Endothelial cell of umbilical vein (primary cell): ENCODE measurements around the gene PTGFRN. TPM values are rescaled to one million over a fixed set of nuclear protein-coding genes. Genes with fewer than 3 reads are reported as not detected.

ENCODE experiments used
- BruUV-seq: library from RNA; stranded (reverse); fragments of 400-500 nt; replicated peaks from 2 replicates; lab custom pipeline; 2021; lab: Mats Ljungman, UMichigan
- CTCF ChIA-PET: fragments of 300-600, 350-600 bp; sonication (Branson Sonifier 250); formaldehyde crosslinking; loops from one replicate; lab custom pipeline; 2021; ENCODE audit warnings: antibody characterized with exemption, inconsistent platforms; lab: Charles Lee
- POLR2A ChIA-PET: fragments of 300-600, 350-600 bp; sonication (Branson Sonifier 250); formaldehyde crosslinking; loops from one replicate; lab custom pipeline; 2021; ENCODE audit warnings: antibody characterized with exemption, inconsistent platforms; lab: Charles Lee
- DNase-seq: peaks from one replicate; pipeline ENCODE4 v3.0.0-alpha.2; 2011; ENCODE audit warnings: low read depth, low spot score
- FAIRE-seq: peaks from 2 replicates; lab custom pipeline; 2011; peaks lifted over from hg19 to GRCh38; lab: Jason Lieb, UNC
- H2AFZ ChIP-seq: 2 replicates; pipeline ENCODE4 v1.6.0; 2012; ENCODE audit warnings: low read depth, low read length, control low read depth, inconsistent platforms
- H3K27ac ChIP-seq: 2 replicates; pipeline ENCODE4 v1.5.1; 2011; ENCODE audit warnings: low read depth, mild to moderate bottlenecking, control low read depth, low read length, moderate library complexity; ENCODE audit not compliant: insufficient read depth
- H3K27me3 ChIP-seq, 2 experiments: 2 replicates each; pipeline versions ENCODE4 v1.6.0 to v1.6.1; 2011; ENCODE audit warnings: low read length in 2 of 2, mixed read lengths in 1 of 2; ENCODE audit not compliant: control insufficient read depth in 2 of 2, insufficient read depth in 2 of 2
- H3K36me3 ChIP-seq, 2 experiments: 2 replicates in 1 of 2; 3 replicates in 1 of 2; pipeline ENCODE4 v1.5.1; 2011; ENCODE audit warnings: low read length in 2 of 2, mild to moderate bottlenecking in 1 of 2, moderate library complexity in 1 of 2; ENCODE audit not compliant: control insufficient read depth in 2 of 2, insufficient read depth in 2 of 2; ENCODE audit errors: extremely low read depth in 1 of 2
- H3K4me1 ChIP-seq: 3 replicates; pipeline ENCODE4 v1.5.1; 2011; ENCODE audit warnings: mild to moderate bottlenecking, low read length; ENCODE audit not compliant: control insufficient read depth, insufficient read depth; ENCODE audit errors: extremely low read depth
- H3K4me2 ChIP-seq: 2 replicates; pipeline ENCODE4 v1.6.1; 2011; ENCODE audit warnings: low read length, control low read depth, mixed read lengths; ENCODE audit not compliant: insufficient read depth
- H3K4me3 ChIP-seq, 3 experiments: fragments of 200-600 bp in 1 of 3; sonication (generic), shearing (Covaris generic) in 1 of 3; replicated peaks in 1 of 3; 2 replicates each; pipeline ENCODE4 v1.5.1; 2011 to 2016; ENCODE audit warnings: control low read depth in 3 of 3, low read length in 3 of 3, mild to moderate bottlenecking in 2 of 3, inconsistent platforms in 1 of 3, low read depth in 1 of 3, moderate library complexity in 1 of 3; ENCODE audit not compliant: insufficient read depth in 1 of 3
- H3K79me2 ChIP-seq: 2 replicates; pipeline ENCODE4 v1.6.0; 2012; ENCODE audit warnings: low read length, inconsistent platforms; ENCODE audit not compliant: control insufficient read depth, insufficient read depth
- H3K9ac ChIP-seq: replicated peaks from 2 replicates; pipeline ENCODE3; 2011; ENCODE audit warnings: low read length, control low read depth; ENCODE audit not compliant: insufficient read depth; ENCODE audit errors: extremely low read depth
- H3K9me1 ChIP-seq: replicated peaks from 3 replicates; pipeline ENCODE4 v1.6.0; 2011; ENCODE audit warnings: mild to moderate bottlenecking, low read length; ENCODE audit not compliant: control insufficient read depth, insufficient read depth; ENCODE audit errors: extremely low read depth
- H3K9me3 ChIP-seq: replicated peaks from 2 replicates; pipeline ENCODE4 v1.5.1; 2012; ENCODE audit warnings: low read length, inconsistent platforms; ENCODE audit not compliant: control insufficient read depth, insufficient read depth
- H4K20me1 ChIP-seq: replicated peaks from 2 replicates; pipeline ENCODE3; 2011; ENCODE audit warnings: mild to moderate bottlenecking, low read length; ENCODE audit not compliant: control insufficient read depth, insufficient read depth; ENCODE audit errors: extremely low read depth
- EZH2 ChIP-seq: IDR thresholded peaks from 2 replicates; pipeline ENCODE4 v1.6.1; 2012; ENCODE audit warnings: borderline replicate concordance, low read depth, mild to moderate bottlenecking, moderate library complexity, low read length, inconsistent platforms; ENCODE audit not compliant: severe bottlenecking
- FOS ChIP-seq: IDR thresholded peaks from 2 replicates; pipeline ENCODE4 v1.6.1; 2011; ENCODE audit warnings: mild to moderate bottlenecking, low read length, moderate library complexity, borderline replicate concordance; ENCODE audit not compliant: insufficient read depth
- GATA2 ChIP-seq: IDR thresholded peaks from 2 replicates; pipeline ENCODE4 v1.7.0; 2011; ENCODE audit warnings: low read depth, mild to moderate bottlenecking, moderate library complexity, mixed read lengths, low read length; ENCODE audit not compliant: insufficient read length, insufficient read depth
- JUN ChIP-seq: IDR thresholded peaks from 2 replicates; pipeline ENCODE4 v1.6.1; 2011; ENCODE audit warnings: borderline replicate concordance, low read depth; ENCODE audit not compliant: insufficient read length, insufficient read depth
- MYC ChIP-seq: IDR thresholded peaks from one replicate; pipeline ENCODE4 v1.6.1; 2011; ENCODE audit warnings: mild to moderate bottlenecking, low read depth, low read length
- POLR2A ChIP-seq: IDR thresholded peaks from 2 replicates; pipeline ENCODE4 v1.6.1; 2012; ENCODE audit warnings: low read depth, mild to moderate bottlenecking, control low read depth, low read length
- POLR2AphosphoS5 ChIP-seq: IDR thresholded peaks from 2 replicates; pipeline ENCODE4 v1.6.1; 2012; ENCODE audit warnings: low read depth, mild to moderate bottlenecking, control low read depth, low read length, moderate library complexity; ENCODE audit not compliant: insufficient read depth
- dilution Hi-C: fragments of 300-500 bp; cut with MboI; formaldehyde crosslinking; loops from one replicate; pipeline ENCODE4 v1.15.0; 2019; ENCODE audit warnings: low sequenced_read_pairs; ENCODE audit not compliant: extremely low pct_ligation_motif_present
- intact Hi-C: fragments of 100-400 bp; cut with micrococcal nuclease; formaldehyde crosslinking; loops from one replicate; pipeline ENCODE4 v1.10.0; 2022
- polyA plus RNA-seq, 4 experiments: library from polyadenylated mRNA; depleted of rRNA in 3 of 4; stranded (reverse) in 3 of 4; unstranded in 1 of 4; fragments of >200 nt; gene quantifications; 2 replicates each; pipeline versions ENCODE4 v1.2.1 to v1.2.3, GENCODE V29; 2011 to 2012; ENCODE audit warnings: missing spikeins in 1 of 4
- total RNA-seq: library from RNA; stranded (reverse); gene quantifications from 2 replicates; pipeline ENCODE4 v1.2.3, GENCODE V29; 2021
- TF ChIP-seq, protein P1 (sequence below): IDR thresholded peaks from 2 replicates; pipeline ENCODE4 v1.6.1; 2011; ENCODE audit not compliant: insufficient read depth, insufficient read length
- TF ChIP-seq, protein P2 (sequence below), 2 donors: IDR thresholded peaks; 1 replicate in 1 of 2; 2 replicates in 1 of 2; pipeline ENCODE4 v1.5.1; 2011; ENCODE audit warnings: low read length in 2 of 2, mild to moderate bottlenecking in 2 of 2, moderate library complexity in 2 of 2, control low read depth in 1 of 2, inconsistent platforms in 1 of 2, low read depth in 1 of 2; ENCODE audit not compliant: insufficient read depth in 1 of 2; ENCODE audit errors: extremely low read depth in 1 of 2

Gene PTGFRN
- total and polyA plus RNA-seq, 2 donors (not counting 3 experiments of a cell fraction or from before 2014, with no cell fraction given) = 39.6 to 60.7 TPM

DNA sequence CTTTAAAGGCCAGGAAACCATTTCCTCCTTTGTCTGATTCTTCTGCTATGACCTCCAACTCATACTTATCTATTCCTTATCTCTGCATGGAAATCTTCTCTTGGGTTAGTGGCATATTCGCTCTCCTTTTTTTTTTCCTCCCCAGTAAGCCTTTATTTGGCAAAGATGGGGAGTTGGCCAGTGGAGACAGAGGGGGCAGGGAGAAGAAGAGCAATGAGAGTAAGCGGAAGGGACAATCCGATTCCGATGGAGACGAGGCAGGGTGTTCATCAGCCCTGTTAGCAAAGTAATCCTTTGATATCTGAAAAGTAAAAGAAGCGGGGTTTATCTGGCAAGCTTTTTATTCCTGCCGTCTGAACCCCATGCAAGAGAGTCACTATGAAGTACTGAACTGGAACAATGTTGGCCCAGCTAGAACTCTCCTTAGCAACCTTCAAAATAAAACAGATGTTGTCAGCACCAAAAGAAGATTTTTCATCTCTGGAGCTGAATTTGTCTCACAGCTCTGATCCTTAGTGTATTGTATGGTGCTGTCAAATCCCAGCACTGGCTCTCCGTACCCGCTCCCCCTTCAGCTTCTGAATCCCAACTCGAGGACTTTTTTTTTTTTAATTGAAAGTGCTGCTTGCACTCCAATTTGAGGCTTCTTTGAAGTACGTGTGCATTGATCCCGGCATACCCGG is 40.9 kb downstream of the PTGFRN start:
- no peaks in the 10 kb centered on the region for H3K27me3 ChIP-seq
- dilution Hi-C loops = no loop called here
- H3K4me1 ChIP-seq = peaks cover 14% of the 10 kb centered on the region
- ChIA-PET CTCF (interaction anchor here (0.7 to 1.7 kb wide), 3 partner anchors 187 to 1025 kb away, joined by 3 to 4 read pairs (median 3); no protein-coding TSS in a partner anchor), POLR2A (no interaction called here)
- H3K27ac ChIP-seq = no peak overlapping the region
- H3K4me3 ChIP-seq = no peak overlapping the region
- no peaks in the 10 kb centered on the region for H4K20me1 ChIP-seq
- intact Hi-C loops = loop anchor here (2.0 kb wide), 1 partner anchor 20 kb away; no protein-coding TSS in a partner anchor
- no peaks in the 10 kb centered on the region for H3K9me3 ChIP-seq
- H3K9ac ChIP-seq = no peak overlapping the region
- FAIRE-seq = no peak
- peaks cover 0 to 4% of the 10 kb centered on the region in 2 experiments for H3K36me3 ChIP-seq
- no peaks in the 10 kb centered on the region for H3K79me2 ChIP-seq
- no TSS peak for BruUV-seq
- no peak overlapping the region for H3K4me2 ChIP-seq
- TF ChIP-seq EZH2 (no peak), MYC (no peak), POLR2AphosphoS5 (no peak), JUN (no peak), POLR2A (no peak), FOS (no peak), GATA2 (no peak)
- TF ChIP-seq, protein P1, sequence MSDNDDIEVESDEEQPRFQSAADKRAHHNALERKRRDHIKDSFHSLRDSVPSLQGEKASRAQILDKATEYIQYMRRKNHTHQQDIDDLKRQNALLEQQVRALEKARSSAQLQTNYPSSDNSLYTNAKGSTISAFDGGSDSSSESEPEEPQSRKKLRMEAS = no peak
- TF ChIP-seq, protein P2, sequence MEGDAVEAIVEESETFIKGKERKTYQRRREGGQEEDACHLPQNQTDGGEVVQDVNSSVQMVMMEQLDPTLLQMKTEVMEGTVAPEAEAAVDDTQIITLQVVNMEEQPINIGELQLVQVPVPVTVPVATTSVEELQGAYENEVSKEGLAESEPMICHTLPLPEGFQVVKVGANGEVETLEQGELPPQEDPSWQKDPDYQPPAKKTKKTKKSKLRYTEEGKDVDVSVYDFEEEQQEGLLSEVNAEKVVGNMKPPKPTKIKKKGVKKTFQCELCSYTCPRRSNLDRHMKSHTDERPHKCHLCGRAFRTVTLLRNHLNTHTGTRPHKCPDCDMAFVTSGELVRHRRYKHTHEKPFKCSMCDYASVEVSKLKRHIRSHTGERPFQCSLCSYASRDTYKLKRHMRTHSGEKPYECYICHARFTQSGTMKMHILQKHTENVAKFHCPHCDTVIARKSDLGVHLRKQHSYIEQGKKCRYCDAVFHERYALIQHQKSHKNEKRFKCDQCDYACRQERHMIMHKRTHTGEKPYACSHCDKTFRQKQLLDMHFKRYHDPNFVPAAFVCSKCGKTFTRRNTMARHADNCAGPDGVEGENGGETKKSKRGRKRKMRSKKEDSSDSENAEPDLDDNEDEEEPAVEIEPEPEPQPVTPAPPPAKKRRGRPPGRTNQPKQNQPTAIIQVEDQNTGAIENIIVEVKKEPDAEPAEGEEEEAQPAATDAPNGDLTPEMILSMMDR (IDR thresholded peaks at IDR 0.05; ENCODE audit: extremely low read depth in 1 of 2, insufficient read depth in 1 of 2, low read depth in 1 of 2, low read length in 2 of 2) = no peak
- no peak overlapping the region for H2AFZ ChIP-seq
- no peaks in the 10 kb centered on the region for H3K9me1 ChIP-seq
- DNase-seq = no peak
